Neural progenitor cell (in vitro differentiated cells): Measurements from ENCODE around the gene PIP4K2C. TPM values are rescaled to one million over a fixed set of nuclear protein-coding genes. Genes with fewer than 3 reads are reported as not detected.
"Not testable (repeated sequence)": the region's sequence is repeated elsewhere in the genome, so short reads cannot be mapped to it uniquely, and the experiment has no call there.

Experiments
- DNase-seq: peaks from one replicate; pipeline ENCODE4 v3.0.0-alpha.2; 2016; ENCODE audit warnings: low spot score
- H2AFZ ChIP-seq: fragments of 200-600 bp; sonication (generic); replicated peaks from 2 replicates; pipeline ENCODE4 v1.6.1; 2016; ENCODE audit warnings: antibody characterized with exemption
- H3F3A ChIP-seq: fragments of 200-600 bp; sonication (generic); 2 replicates; pipeline ENCODE4 v1.6.1; 2016; ENCODE audit warnings: antibody characterized with exemption, low read depth
- H3K27ac ChIP-seq: fragments of 200-600 bp; sonication (generic); 2 replicates; pipeline ENCODE4 v1.5.1; 2016; ENCODE audit warnings: mild to moderate bottlenecking
- H3K27me3 ChIP-seq: fragments of 200-600 bp; sonication (generic); 2 replicates; pipeline ENCODE4 v1.6.1; 2016; ENCODE audit warnings: mild to moderate bottlenecking, moderate library complexity
- H3K36me3 ChIP-seq: fragments of 200-600 bp; sonication (generic); 2 replicates; pipeline ENCODE4 v1.5.1; 2016
- H3K4me1 ChIP-seq: fragments of 200-600 bp; sonication (generic); 2 replicates; pipeline ENCODE4 v1.6.1; 2016; ENCODE audit warnings: mixed run types
- H3K4me2 ChIP-seq: fragments of 200-600 bp; sonication (generic); 2 replicates; pipeline ENCODE4 v1.6.1; 2016
- H3K4me3 ChIP-seq: fragments of 200-600 bp; sonication (generic); 2 replicates; pipeline ENCODE4 v1.5.1; 2016
- H3K79me2 ChIP-seq: fragments of 200-600 bp; sonication (generic); 2 replicates; pipeline ENCODE4 v1.6.1; 2016; ENCODE audit warnings: low read depth
- H3K9ac ChIP-seq: fragments of 200-600 bp; sonication (generic); 2 replicates; pipeline ENCODE4 v1.6.1; 2016
- H3K9me3 ChIP-seq: fragments of 200-600 bp; sonication (generic); 2 replicates; pipeline ENCODE4 v1.5.1; 2016; ENCODE audit warnings: low read depth
- H4K20me1 ChIP-seq: fragments of 200-600 bp; sonication (generic); 2 replicates; pipeline ENCODE4 v1.6.1; 2016; ENCODE audit warnings: low read depth
- H3K27ac Mint-ChIP-seq: 3 replicates; pipeline ENCODE4 v1.8.0; 2021; ENCODE audit warnings: mixed read lengths
- H3K27me3 Mint-ChIP-seq: 2 replicates; pipeline ENCODE4 v1.8.0; 2022; ENCODE audit warnings: low read depth, mild to moderate bottlenecking, inconsistent platforms, moderate library complexity, mixed read lengths; ENCODE audit not compliant: insufficient read depth
- H3K36me3 Mint-ChIP-seq: 3 replicates; pipeline ENCODE4 v1.8.0; 2021; ENCODE audit warnings: mixed read lengths
- H3K4me1 Mint-ChIP-seq: 3 replicates; pipeline ENCODE4 v1.8.0; 2021; ENCODE audit warnings: mixed read lengths
- H3K4me3 Mint-ChIP-seq: 3 replicates; pipeline ENCODE4 v1.8.0; 2021; ENCODE audit warnings: mild to moderate bottlenecking, moderate library complexity, mixed read lengths
- H3K9me3 Mint-ChIP-seq: 3 replicates; pipeline ENCODE4 v1.8.0; 2020; ENCODE audit warnings: mixed read lengths
- EZH2 ChIP-seq: fragments of 200-600 bp; sonication (generic); IDR thresholded peaks from 2 replicates; pipeline ENCODE4 v1.6.1; 2017; ENCODE audit warnings: antibody characterized with exemption, mild to moderate bottlenecking, moderate library complexity
- EZH2phosphoT487 ChIP-seq: fragments of 200-600 bp; sonication (generic); IDR thresholded peaks from 2 replicates; pipeline ENCODE4 v1.6.1; 2017; ENCODE audit warnings: antibody characterized with exemption
- total RNA-seq: library from RNA; depleted of rRNA; stranded (reverse); fragments of >200 nt; gene quantifications from 2 replicates; pipeline ENCODE4 v1.2.3, GENCODE V29; 2015; ENCODE audit warnings: low replicate concordance
- TF ChIP-seq, protein P1 (sequence below): fragments of 200-600 bp; sonication (generic); IDR thresholded peaks from 2 replicates; pipeline ENCODE4 v1.5.1; 2017; ENCODE audit warnings: antibody characterized with exemption, mild to moderate bottlenecking

PIP4K2C gene
- total RNA-seq, 1 donor from 2014 or later, result 15.5 TPM

DNA sequence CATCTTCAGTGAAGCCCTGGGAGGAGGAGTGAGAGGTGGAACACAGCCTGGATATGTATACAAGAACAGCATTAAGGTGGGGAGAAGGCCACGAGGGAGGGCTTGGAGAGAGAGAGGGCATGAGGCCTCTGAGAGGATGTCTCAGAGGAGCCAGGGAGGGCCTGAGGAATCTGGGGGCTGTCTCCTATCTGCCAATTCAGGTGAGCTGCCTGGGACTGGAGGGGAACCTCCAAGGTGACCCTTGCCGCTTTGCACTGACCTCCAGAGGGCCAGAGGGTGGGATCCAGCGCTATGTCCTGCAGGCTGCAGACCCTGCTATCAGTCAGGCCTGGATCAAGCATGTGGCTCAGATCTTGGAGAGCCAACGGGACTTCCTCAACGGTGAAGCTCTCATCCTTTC lies 24.6 kb downstream of the PIP4K2C start:
- H3K4me1 Mint-ChIP-seq, result peaks cover 24% of the 10 kb centered on the region
- no peak overlapping the region for H3K27ac Mint-ChIP-seq
- Histone ChIP-seq H3K9ac (no peak overlapping the region), H3K27me3 (peaks cover 64% of the 10 kb centered on the region), H4K20me1 (peaks cover 25% of the 10 kb centered on the region), H3K4me2 (no peak overlapping the region), H3K4me1 (peaks cover 10% of the 10 kb centered on the region), H3K27ac (no peak overlapping the region), H3K9me3 (no peaks in the 10 kb centered on the region), H3K4me3 (no peak overlapping the region), H3K79me2 (no peaks in the 10 kb centered on the region), H2AFZ (no peak overlapping the region), H3F3A (peaks cover 4% of the 10 kb centered on the region), H3K36me3 (no peaks in the 10 kb centered on the region)
- no peak overlapping the region for H3K4me3 Mint-ChIP-seq
- TF ChIP-seq EZH2 (no peak), EZH2phosphoT487 (no peak)
- TF ChIP-seq, protein P1, sequence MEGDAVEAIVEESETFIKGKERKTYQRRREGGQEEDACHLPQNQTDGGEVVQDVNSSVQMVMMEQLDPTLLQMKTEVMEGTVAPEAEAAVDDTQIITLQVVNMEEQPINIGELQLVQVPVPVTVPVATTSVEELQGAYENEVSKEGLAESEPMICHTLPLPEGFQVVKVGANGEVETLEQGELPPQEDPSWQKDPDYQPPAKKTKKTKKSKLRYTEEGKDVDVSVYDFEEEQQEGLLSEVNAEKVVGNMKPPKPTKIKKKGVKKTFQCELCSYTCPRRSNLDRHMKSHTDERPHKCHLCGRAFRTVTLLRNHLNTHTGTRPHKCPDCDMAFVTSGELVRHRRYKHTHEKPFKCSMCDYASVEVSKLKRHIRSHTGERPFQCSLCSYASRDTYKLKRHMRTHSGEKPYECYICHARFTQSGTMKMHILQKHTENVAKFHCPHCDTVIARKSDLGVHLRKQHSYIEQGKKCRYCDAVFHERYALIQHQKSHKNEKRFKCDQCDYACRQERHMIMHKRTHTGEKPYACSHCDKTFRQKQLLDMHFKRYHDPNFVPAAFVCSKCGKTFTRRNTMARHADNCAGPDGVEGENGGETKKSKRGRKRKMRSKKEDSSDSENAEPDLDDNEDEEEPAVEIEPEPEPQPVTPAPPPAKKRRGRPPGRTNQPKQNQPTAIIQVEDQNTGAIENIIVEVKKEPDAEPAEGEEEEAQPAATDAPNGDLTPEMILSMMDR, result no peak
- no peaks in the 10 kb centered on the region for H3K9me3 Mint-ChIP-seq
- no peak for DNase-seq
- peaks cover 36% of the 10 kb centered on the region for H3K36me3 Mint-ChIP-seq
- peaks cover 36% of the 10 kb centered on the region for H3K27me3 Mint-ChIP-seq

DNA sequence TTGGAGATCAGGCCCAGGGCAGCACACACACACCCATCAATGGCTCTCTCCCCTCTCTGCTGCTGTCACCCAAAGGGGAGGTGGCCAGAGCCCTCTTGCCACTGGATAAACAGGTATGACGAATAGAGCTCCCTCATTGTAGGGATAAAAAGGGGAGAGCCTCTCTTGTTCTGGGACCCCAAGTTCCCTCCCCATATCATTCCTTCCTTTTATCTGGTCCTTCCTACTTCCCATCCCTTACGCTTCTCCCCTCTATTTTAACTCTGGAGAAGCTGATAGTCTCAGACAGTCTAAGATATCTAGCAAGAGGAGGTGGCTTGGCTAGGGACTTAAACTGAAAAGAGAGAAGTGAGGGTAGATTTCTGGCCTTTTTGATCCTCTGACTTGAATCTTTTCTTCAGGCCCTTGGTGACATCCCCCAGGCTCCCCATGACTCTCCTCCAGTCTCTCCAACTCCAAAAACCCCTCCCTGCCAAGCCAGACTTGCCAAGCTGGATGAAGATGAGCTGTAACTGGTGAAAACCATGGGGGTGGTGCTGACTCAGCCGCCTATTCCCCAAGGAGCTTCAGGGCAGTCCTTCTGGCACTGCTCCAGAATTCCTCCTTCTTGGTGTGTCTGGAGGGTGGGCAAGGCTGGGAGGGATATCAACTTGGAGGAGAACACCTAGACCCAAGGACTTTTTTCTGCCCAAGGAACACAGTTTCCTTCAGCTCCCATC lies 25.6 kb downstream of the PIP4K2C start:
- Histone ChIP-seq H4K20me1 (peaks cover 35% of the 10 kb centered on the region), H3K4me1 (peaks cover 16% of the 10 kb centered on the region), H3K4me2 (no peak overlapping the region), H3F3A (no peaks in the 10 kb centered on the region), H2AFZ (no peak overlapping the region), H3K27me3 (peaks cover 68% of the 10 kb centered on the region), H3K27ac (no peak overlapping the region), H3K9ac (no peak overlapping the region), H3K4me3 (no peak overlapping the region), H3K9me3 (no peaks in the 10 kb centered on the region), H3K36me3 (no peaks in the 10 kb centered on the region), H3K79me2 (no peaks in the 10 kb centered on the region)
- Mint-ChIP-seq H3K27me3 (peaks cover 45% of the 10 kb centered on the region), H3K9me3 (no peaks in the 10 kb centered on the region), H3K36me3 (peaks cover 36% of the 10 kb centered on the region), H3K4me1 (peaks cover 26% of the 10 kb centered on the region), H3K27ac (no peak overlapping the region), H3K4me3 (no peak overlapping the region)
- TF ChIP-seq EZH2phosphoT487 (no peak), EZH2 (no peak)
- TF ChIP-seq, protein P1, result no peak
- no peak for DNase-seq

DNA sequence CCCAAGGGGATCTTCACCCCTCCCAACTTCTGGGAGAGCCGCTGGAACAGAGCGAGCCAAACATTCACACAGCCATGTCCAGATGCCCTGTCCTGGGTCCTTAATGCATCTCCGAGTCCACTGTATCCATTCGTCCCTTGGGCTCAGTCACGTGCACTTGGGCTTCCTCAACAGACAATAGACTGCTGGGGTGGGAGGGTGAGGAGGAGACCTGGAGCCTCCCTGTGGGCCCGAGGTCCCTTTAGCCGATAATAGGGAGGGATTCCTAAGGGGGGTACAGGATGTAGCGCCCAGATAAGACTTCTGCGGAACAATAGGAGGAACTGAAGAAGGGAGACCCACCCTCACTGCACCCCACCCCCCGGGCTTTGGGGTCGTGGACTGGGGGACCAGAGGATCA lies 26.9 kb downstream of the PIP4K2C start:
- H3K4me1 ChIP-seq, result peaks cover 18% of the 10 kb centered on the region
- H3K79me2 ChIP-seq, result no peaks in the 10 kb centered on the region
- H3K9me3 ChIP-seq, result no peaks in the 10 kb centered on the region
- peaks cover 36% of the 10 kb centered on the region for H3K36me3 Mint-ChIP-seq
- peaks cover 23% of the 10 kb centered on the region for H3K4me1 Mint-ChIP-seq
- peaks cover 49% of the 10 kb centered on the region for H3K27me3 Mint-ChIP-seq
- no peak overlapping the region for H3K4me3 Mint-ChIP-seq
- no peak overlapping the region for H3K9ac ChIP-seq
- no peak overlapping the region for H3K27ac ChIP-seq
- no peak overlapping the region for H2AFZ ChIP-seq
- no peaks in the 10 kb centered on the region for H3F3A ChIP-seq
- TF ChIP-seq EZH2phosphoT487 (no peak), EZH2 (no peak)
- TF ChIP-seq, protein P1, result no peak
- H3K27me3 ChIP-seq, result peaks cover 69% of the 10 kb centered on the region
- no peak overlapping the region for H3K27ac Mint-ChIP-seq
- peaks cover 42% of the 10 kb centered on the region for H4K20me1 ChIP-seq
- no peaks in the 10 kb centered on the region for H3K9me3 Mint-ChIP-seq
- no peak overlapping the region for H3K4me3 ChIP-seq
- no peak for DNase-seq
- no peaks in the 10 kb centered on the region for H3K36me3 ChIP-seq
- H3K4me2 ChIP-seq, result no peak overlapping the region

DNA sequence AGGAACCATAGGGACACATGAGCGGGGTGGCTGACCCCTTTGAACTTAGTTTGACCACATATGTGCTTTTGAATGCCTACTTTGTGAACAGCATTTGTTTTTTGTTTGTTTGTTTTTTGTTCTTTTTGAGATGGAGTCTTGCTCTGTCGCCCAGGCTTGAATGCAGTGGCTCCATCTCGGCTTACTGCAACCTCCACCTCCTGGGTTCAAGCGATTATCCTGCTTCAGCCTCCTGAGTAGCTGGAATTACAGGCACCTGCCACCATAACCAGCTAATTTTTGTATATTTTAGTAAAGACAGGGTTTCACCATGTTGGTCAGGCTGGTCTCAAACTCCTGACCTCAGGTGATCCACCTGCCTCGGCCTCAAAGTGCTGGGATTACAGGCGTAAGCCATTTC lies 27.4 kb downstream of the PIP4K2C start:
- H3K79me2 ChIP-seq, H3K4me3 ChIP-seq, H3K27ac ChIP-seq, H3K9me3 ChIP-seq, H3F3A ChIP-seq, DNase-seq, H3K9ac ChIP-seq, H3K27ac Mint-ChIP-seq, H3K36me3 ChIP-seq, H2AFZ ChIP-seq, H3K4me2 ChIP-seq, H3K4me3 Mint-ChIP-seq, H3K9me3 Mint-ChIP-seq: not testable (repeated sequence)
- peaks cover 36% of the 10 kb centered on the region for H3K36me3 Mint-ChIP-seq
- peaks cover 42% of the 10 kb centered on the region for H4K20me1 ChIP-seq
- H3K27me3 ChIP-seq, result peaks cover 71% of the 10 kb centered on the region
- H3K27me3 Mint-ChIP-seq, result peaks cover 50% of the 10 kb centered on the region
- peaks cover 23% of the 10 kb centered on the region for H3K4me1 Mint-ChIP-seq
- H3K4me1 ChIP-seq, result peaks cover 18% of the 10 kb centered on the region
